Endothelial cell (in vitro differentiated cells): Measurements from ENCODE around the gene SPDYE2. TPM values are rescaled to one million over a fixed set of nuclear protein-coding genes. Genes with fewer than 3 reads are reported as not detected.
A peak's percentile ranks its signal among the peaks of the same experiment; 100 is the strongest.
"Not testable (repeated sequence)": the region's sequence is repeated elsewhere in the genome, so short reads cannot be mapped to it uniquely, and the experiment has no call there.

Experiments
- DNase-seq: peaks from one replicate; pipeline ENCODE4 v3.0.0; 2021; ENCODE audit warnings: low spot score
- H3K27ac Mint-ChIP-seq: one replicate; pipeline ENCODE4 v1.8.0; 2021; ENCODE audit warnings: mixed read lengths, inconsistent platforms; ENCODE audit not compliant: unreplicated experiment
- H3K27me3 Mint-ChIP-seq: one replicate; pipeline ENCODE4 v1.8.0; 2021; ENCODE audit warnings: mild to moderate bottlenecking, moderate library complexity, mixed read lengths, inconsistent platforms; ENCODE audit not compliant: unreplicated experiment
- H3K36me3 Mint-ChIP-seq: one replicate; pipeline ENCODE4 v1.8.0; 2021; ENCODE audit warnings: mild to moderate bottlenecking, low read depth, mixed read lengths, inconsistent platforms; ENCODE audit not compliant: unreplicated experiment
- H3K4me1 Mint-ChIP-seq: one replicate; pipeline ENCODE4 v1.8.0; 2021; ENCODE audit warnings: mild to moderate bottlenecking, mixed read lengths, inconsistent platforms; ENCODE audit not compliant: unreplicated experiment
- H3K4me3 Mint-ChIP-seq: one replicate; pipeline ENCODE4 v1.8.0; 2021; ENCODE audit warnings: mild to moderate bottlenecking, mixed read lengths, inconsistent platforms; ENCODE audit not compliant: unreplicated experiment
- H3K9me3 Mint-ChIP-seq: one replicate; pipeline ENCODE4 v1.8.0; 2021; ENCODE audit warnings: mixed read lengths, inconsistent platforms; ENCODE audit not compliant: unreplicated experiment
- long read RNA-seq: library from polyadenylated mRNA; unstranded; transcript quantifications from one replicate; pipeline ENCODE4 v2.0.0, GENCODE V29; 2020; ENCODE audit not compliant: unreplicated experiment
- total RNA-seq: library from RNA; stranded (reverse); fragmentation: NEBNext Ultra II Directional; extraction: Animal tissue kit (Norgen Biotek cat#: 25700); gene quantifications from one replicate; pipeline ENCODE4 v1.2.1, GENCODE V29; 2021; ENCODE audit not compliant: unreplicated experiment

SPDYE2 gene, protein sequence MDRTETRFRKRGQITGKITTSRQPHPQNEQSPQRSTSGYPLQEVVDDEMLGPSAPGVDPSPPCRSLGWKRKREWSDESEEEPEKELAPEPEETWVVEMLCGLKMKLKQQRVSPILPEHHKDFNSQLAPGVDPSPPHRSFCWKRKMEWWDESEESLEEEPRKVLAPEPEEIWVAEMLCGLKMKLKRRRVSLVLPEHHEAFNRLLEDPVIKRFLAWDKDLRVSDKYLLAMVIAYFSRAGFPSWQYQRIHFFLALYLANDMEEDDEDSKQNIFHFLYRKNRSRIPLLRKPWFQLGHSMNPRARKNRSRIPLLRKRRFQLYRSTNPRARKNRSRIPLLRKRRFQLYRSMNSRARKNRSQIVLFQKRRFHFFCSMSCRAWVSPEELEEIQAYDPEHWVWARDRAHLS
- total RNA-seq = not detected
- long read RNA-seq = 0 reads

GRCh38 chr7:102550808-102551422 lies at the start of gene SPDYE2:
Gene SPDYE2, plus strand, starts transcription at chr7:102551226. Its CDS starts 2,030 bp downstream, at chr7:102553256.
- not testable (repeated sequence) for H3K4me1 Mint-ChIP-seq, H3K9me3 Mint-ChIP-seq, H3K4me3 Mint-ChIP-seq, DNase-seq, H3K36me3 Mint-ChIP-seq, H3K27me3 Mint-ChIP-seq, H3K27ac Mint-ChIP-seq

GRCh38 chr7:102503141-102503540 lies 47.9 kb upstream of the SPDYE2 start:
- H3K4me1 Mint-ChIP-seq, DNase-seq, H3K27me3 Mint-ChIP-seq, H3K4me3 Mint-ChIP-seq, H3K9me3 Mint-ChIP-seq, H3K36me3 Mint-ChIP-seq, H3K27ac Mint-ChIP-seq: not testable (repeated sequence)

- H3K27me3 Mint-ChIP-seq, DNase-seq, H3K4me1 Mint-ChIP-seq, H3K27ac Mint-ChIP-seq, H3K4me3 Mint-ChIP-seq, H3K36me3 Mint-ChIP-seq, H3K9me3 Mint-ChIP-seq: not testable (repeated sequence)
These were observed 45.5 kb upstream of the SPDYE2 start for GRCh38 chr7:102505298-102506185.

DNA sequence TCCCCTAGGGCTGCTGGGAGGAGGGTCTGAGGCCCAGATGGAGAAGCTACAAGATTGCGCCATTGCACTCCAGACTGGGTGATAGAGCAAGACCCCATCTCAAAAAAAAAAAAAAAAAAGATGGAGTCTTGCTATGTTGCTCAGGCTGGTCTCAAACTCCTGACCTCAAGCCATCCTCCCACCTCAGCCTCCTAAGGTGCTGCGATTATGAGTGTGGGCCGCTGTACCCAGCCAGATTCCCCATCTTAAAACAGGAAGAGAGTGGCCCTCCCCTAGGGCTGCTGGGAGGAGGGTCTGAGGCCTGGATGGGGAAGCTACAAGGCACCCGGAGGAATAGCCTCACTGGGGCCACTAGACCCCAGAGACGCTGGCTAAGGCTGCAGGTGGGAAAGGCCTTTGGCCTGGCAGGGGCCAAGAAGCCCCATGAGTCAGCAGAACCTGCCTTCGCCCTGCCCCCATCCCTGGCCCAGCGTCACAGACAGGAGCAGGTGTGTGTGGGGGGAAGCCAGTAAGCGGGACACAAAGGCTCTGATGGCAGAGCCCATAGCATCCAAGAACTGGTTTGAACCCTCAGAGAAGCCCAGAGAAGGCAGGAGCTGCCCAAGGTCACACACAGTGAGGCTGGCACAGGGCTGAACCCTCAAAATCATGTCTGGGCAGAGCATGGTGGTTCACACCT lies 43.5 kb upstream of the SPDYE2 start:
- H3K4me1 Mint-ChIP-seq, H3K4me3 Mint-ChIP-seq, H3K27me3 Mint-ChIP-seq, H3K9me3 Mint-ChIP-seq, DNase-seq, H3K36me3 Mint-ChIP-seq, H3K27ac Mint-ChIP-seq: not testable (repeated sequence)

DNA sequence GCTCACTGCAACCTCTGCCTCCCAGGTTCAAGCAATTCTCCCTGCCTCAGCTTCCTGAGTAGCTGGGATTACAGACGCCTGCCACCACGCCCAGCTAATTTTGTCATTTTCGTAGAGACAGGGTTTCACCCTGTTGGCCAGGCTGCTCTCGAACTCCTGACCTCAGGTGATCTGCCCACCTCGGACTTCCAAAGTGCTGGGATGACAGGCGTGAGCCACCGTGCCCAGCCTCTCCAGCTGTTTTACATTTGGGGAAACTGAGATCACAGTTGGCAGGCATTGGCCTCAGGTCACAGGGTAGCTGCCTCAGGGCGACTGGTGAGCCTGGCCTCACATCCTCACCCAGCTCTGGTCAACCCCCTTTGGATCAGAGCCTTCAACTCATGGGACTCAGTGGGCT lies 40.5 kb upstream of the SPDYE2 start:
- H3K4me1 Mint-ChIP-seq, H3K9me3 Mint-ChIP-seq, H3K36me3 Mint-ChIP-seq, H3K4me3 Mint-ChIP-seq, H3K27me3 Mint-ChIP-seq, H3K27ac Mint-ChIP-seq, DNase-seq: not testable (repeated sequence)

GRCh38 chr7:102511860-102512522 lies 39.0 kb upstream of the SPDYE2 start:
- not testable (repeated sequence) for DNase-seq, H3K4me3 Mint-ChIP-seq, H3K27ac Mint-ChIP-seq, H3K36me3 Mint-ChIP-seq, H3K9me3 Mint-ChIP-seq, H3K27me3 Mint-ChIP-seq, H3K4me1 Mint-ChIP-seq

- not testable (repeated sequence) for H3K27ac Mint-ChIP-seq, H3K4me3 Mint-ChIP-seq, H3K4me1 Mint-ChIP-seq, H3K36me3 Mint-ChIP-seq, H3K9me3 Mint-ChIP-seq, H3K27me3 Mint-ChIP-seq
- peak; percentile 18 for DNase-seq
These were observed 38.3 kb upstream of the SPDYE2 start for GRCh38 chr7:102512642-102513221.

DNA sequence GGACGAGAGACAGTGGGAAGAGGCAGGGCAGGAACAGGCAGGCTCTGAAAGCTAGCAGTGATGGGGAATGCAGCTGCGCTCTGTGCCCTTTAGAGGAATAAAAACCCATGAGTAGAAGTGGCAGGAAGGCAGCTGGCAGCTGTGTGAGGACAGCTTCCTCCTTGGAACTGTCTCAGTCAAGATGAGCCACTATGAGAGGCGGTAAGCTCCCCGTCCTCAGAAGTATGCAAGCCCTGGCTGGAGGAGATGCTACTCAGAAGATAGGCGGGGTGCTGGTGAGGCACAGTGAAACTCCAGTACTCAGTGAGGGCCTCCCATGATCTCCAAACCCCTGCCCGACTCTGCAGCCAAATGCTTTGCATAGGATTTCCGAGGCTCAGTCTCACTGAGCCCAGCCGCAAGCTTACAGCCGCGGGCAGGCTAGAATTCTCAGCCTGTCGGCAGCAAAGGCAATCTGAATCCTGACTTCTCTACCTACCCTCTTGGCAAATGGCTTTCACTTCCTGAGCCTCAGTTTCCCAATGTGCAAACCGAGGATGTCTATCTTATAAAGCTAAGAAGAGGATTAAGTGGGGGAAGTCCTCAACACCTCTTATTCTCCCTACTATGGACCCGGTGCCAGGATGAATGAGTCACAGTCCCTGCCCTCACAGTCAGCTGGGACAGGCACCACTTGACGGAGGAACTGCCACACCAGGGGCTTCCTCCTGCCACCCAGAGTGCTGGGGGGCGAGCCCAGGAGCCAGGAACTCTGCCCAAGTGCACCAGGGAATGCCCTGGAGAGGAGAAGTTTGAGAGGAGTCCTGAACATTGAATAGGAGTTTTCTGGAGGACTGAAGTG lies 35.9 kb upstream of the SPDYE2 start:
- DNase-seq, H3K36me3 Mint-ChIP-seq, H3K27me3 Mint-ChIP-seq, H3K9me3 Mint-ChIP-seq, H3K27ac Mint-ChIP-seq, H3K4me3 Mint-ChIP-seq, H3K4me1 Mint-ChIP-seq: not testable (repeated sequence)

- H3K27me3 Mint-ChIP-seq, H3K9me3 Mint-ChIP-seq, H3K4me3 Mint-ChIP-seq, H3K36me3 Mint-ChIP-seq, H3K4me1 Mint-ChIP-seq, DNase-seq, H3K27ac Mint-ChIP-seq: not testable (repeated sequence)
These were observed 35.1 kb upstream of the SPDYE2 start for GRCh38 chr7:102515889-102516288.

DNA sequence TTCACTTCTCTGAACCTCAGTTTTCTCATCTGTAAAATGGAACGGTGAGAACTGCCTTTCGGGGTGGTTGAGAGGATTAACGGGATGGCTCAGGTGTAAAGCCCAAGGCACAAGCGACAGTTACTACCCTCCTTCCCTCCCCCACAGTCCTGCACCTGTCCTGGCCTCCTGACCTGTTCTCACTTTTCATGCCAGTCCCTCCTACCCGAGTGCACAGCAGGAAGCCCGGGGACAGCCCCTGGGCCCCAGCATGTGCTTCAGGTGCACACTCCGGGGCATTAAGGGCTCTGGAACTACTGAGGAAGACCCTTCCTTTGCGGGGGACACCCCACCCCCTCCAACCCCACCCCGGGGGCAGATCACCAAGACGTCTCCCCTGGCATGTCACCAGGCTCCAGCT lies 34.1 kb upstream of the SPDYE2 start:
- H3K9me3 Mint-ChIP-seq, H3K27me3 Mint-ChIP-seq, H3K4me3 Mint-ChIP-seq, DNase-seq, H3K27ac Mint-ChIP-seq, H3K4me1 Mint-ChIP-seq, H3K36me3 Mint-ChIP-seq: not testable (repeated sequence)
